Tibial nerve (tissue), 4 donors: ENCODE data around the gene C10orf67. TPM values are rescaled to one million over a fixed set of nuclear protein-coding genes. Genes with fewer than 3 reads are reported as not detected.
"Not testable (repeated sequence)": the region's sequence is repeated elsewhere in the genome, so short reads cannot be mapped to it uniquely, and the experiment has no call there.

ENCODE experiments used
- DNase-seq, 2 donors: peaks; one replicate each; pipeline ENCODE4 v3.0.0-alpha.2; 2019; ENCODE audit warnings: low spot score in 2 of 2
- H3K27ac ChIP-seq, 4 donors: fragments of 200-600 bp; sonication (generic) in 3 of 4; one replicate each; pipeline ENCODE4 v1.5.1; 2017 to 2019; ENCODE audit warnings: mild to moderate bottlenecking in 1 of 4
- H3K27me3 ChIP-seq, 2 donors: fragments of 200-600 bp; sonication (generic) in 1 of 2; one replicate each; pipeline versions ENCODE4 v1.5.1 to v1.6.0; 2017 to 2019
- H3K36me3 ChIP-seq, 3 donors: fragments of 200-600 bp; sonication (generic); one replicate each; pipeline ENCODE4 v1.5.1; 2018 to 2019
- H3K4me1 ChIP-seq, 4 donors: fragments of 200-600 bp; sonication (generic) in 3 of 4; one replicate each; pipeline ENCODE4 v1.5.1; 2017 to 2019
- H3K4me3 ChIP-seq, 4 donors: fragments of 200-600 bp; sonication (generic) in 3 of 4; one replicate each; pipeline ENCODE4 v1.5.1; 2017 to 2019; ENCODE audit warnings: mild to moderate bottlenecking in 1 of 4, moderate library complexity in 1 of 4
- H3K9me3 ChIP-seq, 4 donors: fragments of 200-600 bp; sonication (generic) in 3 of 4; one replicate each; pipeline ENCODE4 v1.5.1; 2017 to 2019
- EP300 ChIP-seq, 2 donors: sonication (generic); formaldehyde crosslinking; IDR thresholded peaks; one replicate each; pipeline ENCODE4 v1.6.1; 2017; ENCODE audit warnings: antibody characterized with exemption in 2 of 2, mild to moderate bottlenecking in 1 of 2
- POLR2A ChIP-seq, 2 donors: fragments of 450-650 bp; IDR thresholded peaks; one replicate each; pipeline ENCODE4 v1.6.1; 2017; ENCODE audit warnings: antibody characterized with exemption in 2 of 2, mild to moderate bottlenecking in 2 of 2, moderate library complexity in 2 of 2
- WGBS, 2 donors: methylation state at CpG; one replicate each; pipeline ENCODE4 v1.1.5; 2018; 5-methylcytosine and 5-hydroxymethylcytosine counted together
- total RNA-seq, 4 donors: library from RNA; depleted of rRNA; stranded (reverse); fragments of >200 nt; gene quantifications; one replicate each; pipeline ENCODE4 v1.1.0, GENCODE V29; 2016
- TF ChIP-seq, protein P1 (sequence below), 5 experiments: fragments of 200-600 bp in 3 of 5; fragments of 450-650 bp in 2 of 5; sonication (generic) in 3 of 5; IDR thresholded peaks; one replicate each; pipeline ENCODE4 v1.5.1; 2016 to 2019; ENCODE audit warnings: antibody characterized with exemption in 5 of 5, mild to moderate bottlenecking in 3 of 5, moderate library complexity in 2 of 5

C10orf67 gene
- total RNA-seq, 4 donors from 2014 or later, result 0.30 to 1.6 (median 0.64) TPM

GRCh38 chr10:23283680-23284079 is 60.9 kb downstream of the C10orf67 start:
- TF ChIP-seq, protein P1, sequence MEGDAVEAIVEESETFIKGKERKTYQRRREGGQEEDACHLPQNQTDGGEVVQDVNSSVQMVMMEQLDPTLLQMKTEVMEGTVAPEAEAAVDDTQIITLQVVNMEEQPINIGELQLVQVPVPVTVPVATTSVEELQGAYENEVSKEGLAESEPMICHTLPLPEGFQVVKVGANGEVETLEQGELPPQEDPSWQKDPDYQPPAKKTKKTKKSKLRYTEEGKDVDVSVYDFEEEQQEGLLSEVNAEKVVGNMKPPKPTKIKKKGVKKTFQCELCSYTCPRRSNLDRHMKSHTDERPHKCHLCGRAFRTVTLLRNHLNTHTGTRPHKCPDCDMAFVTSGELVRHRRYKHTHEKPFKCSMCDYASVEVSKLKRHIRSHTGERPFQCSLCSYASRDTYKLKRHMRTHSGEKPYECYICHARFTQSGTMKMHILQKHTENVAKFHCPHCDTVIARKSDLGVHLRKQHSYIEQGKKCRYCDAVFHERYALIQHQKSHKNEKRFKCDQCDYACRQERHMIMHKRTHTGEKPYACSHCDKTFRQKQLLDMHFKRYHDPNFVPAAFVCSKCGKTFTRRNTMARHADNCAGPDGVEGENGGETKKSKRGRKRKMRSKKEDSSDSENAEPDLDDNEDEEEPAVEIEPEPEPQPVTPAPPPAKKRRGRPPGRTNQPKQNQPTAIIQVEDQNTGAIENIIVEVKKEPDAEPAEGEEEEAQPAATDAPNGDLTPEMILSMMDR (IDR thresholded peaks at IDR 0.05), result no peak
- TF ChIP-seq EP300 (IDR thresholded peaks at IDR 0.05), result no peak
- Histone ChIP-seq H3K4me3 (no peak overlapping the region), H3K36me3 (no peaks in the 10 kb centered on the region), H3K27me3 (no peaks in the 10 kb centered on the region), H3K27ac (no peak overlapping the region), H3K9me3 (peaks cover 0 to 8% (median 0%) of the 10 kb centered on the region in 4 donors), H3K4me1 (peaks cover 0 to 5% (median 0%) of the 10 kb centered on the region in 4 donors)
- WGBS, 2 donors, result 69 to 72% methylated on average over 7 of the region's 7 CpGs
- no peak for DNase-seq

DNA sequence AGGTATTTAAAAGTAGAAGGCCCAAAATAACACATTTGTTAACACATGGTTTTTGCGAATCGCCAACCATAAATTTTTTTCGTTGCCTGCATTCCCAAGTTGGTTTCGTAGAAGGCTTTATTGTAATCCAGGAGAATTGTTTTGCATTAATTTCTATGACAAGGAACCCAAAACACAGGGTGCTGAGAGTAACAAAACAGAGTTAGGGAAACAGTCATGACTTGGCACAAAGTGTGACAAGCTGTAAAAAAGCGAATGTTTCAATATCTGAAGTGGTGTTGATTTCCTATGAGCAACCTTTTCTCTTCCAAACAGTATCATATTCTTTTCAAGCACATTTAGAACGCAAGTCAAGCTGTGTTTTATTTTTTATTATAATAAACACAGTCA is 63.6 kb downstream of the C10orf67 start:
- TF ChIP-seq, protein P1 (IDR thresholded peaks at IDR 0.05), result no peak
- no peak for TF ChIP-seq POLR2A (IDR thresholded peaks at IDR 0.05)
- no peak for TF ChIP-seq EP300 (IDR thresholded peaks at IDR 0.05)
- 22% methylated on average over 6 of the region's 6 CpGs for WGBS, 2 donors
- Histone ChIP-seq H3K27me3 (no peaks in the 10 kb centered on the region), H3K27ac (no peak overlapping the region), H3K4me3 (no peak overlapping the region), H3K4me1 (peaks cover 0 to 5% (median 0%) of the 10 kb centered on the region in 4 donors), H3K9me3 (no peaks in the 10 kb centered on the region), H3K36me3 (no peaks in the 10 kb centered on the region)
- DNase-seq, result no peak

GRCh38 chr10:23280419-23281043 is 64.1 kb downstream of the C10orf67 start:
- WGBS, 2 donors, result 32 to 33% methylated on average over 7 of the region's 7 CpGs
- no peak overlapping the region for H3K4me3 ChIP-seq
- DNase-seq, result no peak
- no peak overlapping the region for H3K27ac ChIP-seq
- H3K36me3 ChIP-seq, result no peaks in the 10 kb centered on the region
- TF ChIP-seq, protein P1 (IDR thresholded peaks at IDR 0.05), result no peak
- TF ChIP-seq EP300 (IDR thresholded peaks at IDR 0.05) (no peak), POLR2A (IDR thresholded peaks at IDR 0.05) (no peak)
- H3K27me3 ChIP-seq, result no peaks in the 10 kb centered on the region
- peaks cover 0 to 5% (median 0%) of the 10 kb centered on the region in 4 donors for H3K4me1 ChIP-seq
- no peaks in the 10 kb centered on the region for H3K9me3 ChIP-seq

DNA sequence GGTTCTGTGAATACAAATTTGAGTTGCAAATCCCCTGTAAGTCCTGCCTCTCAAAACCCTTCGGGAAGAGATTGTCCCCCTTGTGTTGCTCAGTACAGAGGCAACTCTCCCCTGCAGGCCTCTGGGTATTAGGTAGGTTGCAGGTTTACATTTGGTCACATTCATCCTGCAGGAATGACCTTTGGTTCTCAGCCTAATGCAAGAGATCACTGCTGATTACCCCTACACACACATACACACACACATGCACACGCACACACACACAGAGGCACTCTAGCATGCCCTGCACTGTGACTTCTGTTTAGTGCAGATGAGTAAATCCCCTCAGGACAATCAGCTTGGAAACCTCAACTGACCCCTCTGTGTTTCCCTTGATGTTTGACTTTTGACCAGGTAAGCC is 69.2 kb downstream of the C10orf67 start:
- WGBS, 2 donors, result 69 to 85% methylated on average over 2 of the region's 2 CpGs
- Histone ChIP-seq H3K36me3 (no peaks in the 10 kb centered on the region), H3K27me3 (no peaks in the 10 kb centered on the region), H3K4me1 (peaks cover 0 to 3% (median 0%) of the 10 kb centered on the region in 4 donors), H3K4me3 (no peak overlapping the region), H3K27ac (no peak overlapping the region), H3K9me3 (peaks cover 0 to 39% (median 2%) of the 10 kb centered on the region in 4 donors)
- TF ChIP-seq, protein P1 (IDR thresholded peaks at IDR 0.05), result no peak
- TF ChIP-seq POLR2A (IDR thresholded peaks at IDR 0.05) (no peak), EP300 (IDR thresholded peaks at IDR 0.05) (no peak)
- DNase-seq, result no peak

DNA sequence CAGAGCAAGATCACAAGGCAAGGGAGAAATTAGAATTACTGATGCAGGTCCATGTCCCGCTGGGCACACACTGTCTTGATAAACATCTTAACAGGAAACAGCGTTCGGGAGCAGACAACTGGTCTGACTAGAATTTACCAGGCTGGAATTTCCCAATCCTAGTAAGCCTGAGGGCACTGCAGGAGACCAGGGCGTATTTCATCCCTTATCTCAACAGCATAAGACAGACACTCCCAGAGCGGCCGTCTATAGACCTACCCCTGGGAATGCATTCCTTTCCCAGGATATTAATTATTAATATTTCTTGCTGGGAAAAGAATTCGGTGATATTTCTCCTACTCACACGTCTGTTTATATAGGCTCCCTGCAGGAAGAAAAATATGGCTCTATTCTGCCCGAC is 70.4 kb downstream of the C10orf67 start:
- H3K36me3 ChIP-seq, H3K4me1 ChIP-seq, DNase-seq, H3K27ac ChIP-seq, H3K4me3 ChIP-seq, H3K27me3 ChIP-seq: not testable (repeated sequence)
- 84 to 87% methylated on average over 9 of the region's 9 CpGs for WGBS, 2 donors
- peaks cover 0 to 48% (median 2%) of the 10 kb centered on the region in 4 donors for H3K9me3 ChIP-seq
